Stimulated activated CD4-positive, alpha-beta T cell treated with anti-CD3 and anti-CD28 coated beads, TNF-alpha, amount 100 ng/mL, for 24 hours (primary cell): Measurements from ENCODE around the gene TNFRSF9.
"Not testable (repeated sequence)": the region's sequence is repeated elsewhere in the genome, so short reads cannot be mapped to it uniquely, and the experiment has no call there.

Source experiments
- DNase-seq, 3 experiments: peaks; one replicate each; pipeline ENCODE4 v3.0.0-alpha.2; 2020; ENCODE audit warnings: low read depth in 3 of 3

Gene TNFRSF9

GRCh38 chr1:7961216-7962013 is 20.8 kb upstream of the TNFRSF9 start, which contains the start of gene PARK7:
PARK7 (plus strand) TSS chr1:7961711; CDS start chr1:7962786, 1,075 bp downstream.
- peak; percentile 99 to 100 (median 100) for DNase-seq

GRCh38 chr1:7960867-7961215 is 20.2 kb upstream of the TNFRSF9 start:
- no peak for DNase-seq

GRCh38 chr1:7960165-7960564 is 19.5 kb upstream of the TNFRSF9 start:
- no peak for DNase-seq

- DNase-seq, result no peak
Observed at GRCh38 chr1:7956218-7957032, 15.8 kb upstream of the TNFRSF9 start.

- DNase-seq, result no peak
Observed at GRCh38 chr1:7954683-7955082, 14.0 kb upstream of the TNFRSF9 start.

- peak; percentile 66 to 89 (median 72) for DNase-seq
Observed at GRCh38 chr1:7953850-7954609, 13.4 kb upstream of the TNFRSF9 start.

- not testable (repeated sequence) for DNase-seq
Observed at GRCh38 chr1:7952791-7953190, 12.2 kb upstream of the TNFRSF9 start.

- no peak for DNase-seq
Observed at GRCh38 chr1:7948960-7949359, 8.3 kb upstream of the TNFRSF9 start.

- no peak for DNase-seq
Observed at GRCh38 chr1:7943251-7943650, 2.6 kb upstream of the TNFRSF9 start.

- DNase-seq, result peak in 1 of 3 experiments; percentile 22
Observed at GRCh38 chr1:7942214-7942921, 1.7 kb upstream of the TNFRSF9 start.

- DNase-seq, result no peak
Observed at GRCh38 chr1:7941437-7941793, 776 bp upstream of the TNFRSF9 start.

GRCh38 chr1:7940034-7940433 is 605 bp downstream of the TNFRSF9 start:
- no peak for DNase-seq

- DNase-seq, result no peak
Observed at GRCh38 chr1:7938070-7938469, 2.6 kb downstream of the TNFRSF9 start.

- no peak for DNase-seq
Observed at GRCh38 chr1:7932524-7933138, 8.0 kb downstream of the TNFRSF9 start.

- no peak for DNase-seq
Observed at GRCh38 chr1:7931446-7931812, 9.2 kb downstream of the TNFRSF9 start.

GRCh38 chr1:7930645-7931445 is 9.8 kb downstream of the TNFRSF9 start:
- DNase-seq, result peak in 1 of 3 experiments; percentile 35

- no peak for DNase-seq
Observed at GRCh38 chr1:7929637-7930036, 11.0 kb downstream of the TNFRSF9 start.

- no peak for DNase-seq
Observed at GRCh38 chr1:7928247-7928646, 12.4 kb downstream of the TNFRSF9 start.

GRCh38 chr1:7927061-7927460 is 13.6 kb downstream of the TNFRSF9 start:
- not testable (repeated sequence) for DNase-seq

GRCh38 chr1:7922301-7922700 is 18.3 kb downstream of the TNFRSF9 start:
- no peak for DNase-seq
